Activated CD4-positive, alpha-beta T cell treated with anti-CD3 and anti-CD28 coated beads, Interleukin-2, amount 50 U/mL, for 16 hours (primary cell): ENCODE measurements around the gene TENT5A.
A peak's percentile ranks its signal among the peaks of the same experiment; 100 is the strongest.
"Not testable (repeated sequence)": the region's sequence is repeated elsewhere in the genome, so short reads cannot be mapped to it uniquely, and the experiment has no call there.

Source experiments
- DNase-seq: peaks from one replicate; pipeline ENCODE4 v3.0.0-alpha.2; 2020

TENT5A gene

GRCh38 chr6:81752084-81752920 lies at the start of gene TENT5A:
TENT5A (minus strand) TSS chr6:81752681; CDS start chr6:81752141, 540 bp downstream.
- peak; percentile 68 for DNase-seq

- no peak for DNase-seq
Observed at GRCh38 chr6:81801489-81801888, 49.0 kb upstream of the TENT5A start.

DNA sequence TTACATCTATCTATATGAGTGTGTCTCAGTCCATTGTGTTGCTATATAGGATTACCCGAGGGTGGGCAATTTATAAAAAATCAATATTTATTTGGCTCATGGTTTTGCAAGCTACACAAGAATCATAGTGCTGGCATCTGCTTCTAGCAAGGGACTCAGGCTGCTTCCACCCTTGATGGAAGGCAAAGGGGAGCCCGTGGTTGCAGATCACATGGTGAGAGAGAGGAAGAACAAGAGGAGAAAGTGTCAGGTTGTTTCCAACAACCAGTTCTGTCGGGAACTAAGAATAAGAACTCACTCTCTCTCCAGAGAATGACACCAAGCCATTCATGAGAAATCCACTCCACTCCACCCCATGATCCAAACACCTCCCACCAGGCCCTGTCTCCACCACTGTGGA lies 48.2 kb upstream of the TENT5A start:
- DNase-seq, result no peak

- no peak for DNase-seq
Observed at GRCh38 chr6:81799323-81799722, 46.8 kb upstream of the TENT5A start.

GRCh38 chr6:81797591-81797990 lies 45.1 kb upstream of the TENT5A start:
- no peak for DNase-seq

DNA sequence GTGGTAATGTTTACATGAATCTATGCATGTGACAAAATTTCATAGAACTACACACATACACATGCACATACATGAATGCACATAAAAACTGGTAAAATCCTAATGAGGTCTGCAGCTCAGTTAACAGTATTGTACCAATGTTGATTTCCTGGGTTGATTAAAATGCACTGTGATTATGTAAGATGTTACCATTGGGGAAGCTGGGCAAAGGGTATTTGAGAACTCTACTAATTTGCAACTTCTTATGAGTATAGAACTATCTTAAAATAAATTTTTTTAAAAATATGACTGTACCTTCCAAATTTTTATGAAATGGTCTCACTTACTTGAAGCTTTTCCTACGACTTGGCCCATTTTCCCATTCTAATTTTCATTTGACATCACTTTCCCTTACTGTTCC lies 43.4 kb upstream of the TENT5A start:
- DNase-seq, result no peak

- DNase-seq, result no peak
Observed at GRCh38 chr6:81793821-81794475, 41.5 kb upstream of the TENT5A start.

GRCh38 chr6:81792826-81793225 lies 40.3 kb upstream of the TENT5A start:
- DNase-seq, result no peak

GRCh38 chr6:81791756-81792155 lies 39.3 kb upstream of the TENT5A start:
- no peak for DNase-seq

DNA sequence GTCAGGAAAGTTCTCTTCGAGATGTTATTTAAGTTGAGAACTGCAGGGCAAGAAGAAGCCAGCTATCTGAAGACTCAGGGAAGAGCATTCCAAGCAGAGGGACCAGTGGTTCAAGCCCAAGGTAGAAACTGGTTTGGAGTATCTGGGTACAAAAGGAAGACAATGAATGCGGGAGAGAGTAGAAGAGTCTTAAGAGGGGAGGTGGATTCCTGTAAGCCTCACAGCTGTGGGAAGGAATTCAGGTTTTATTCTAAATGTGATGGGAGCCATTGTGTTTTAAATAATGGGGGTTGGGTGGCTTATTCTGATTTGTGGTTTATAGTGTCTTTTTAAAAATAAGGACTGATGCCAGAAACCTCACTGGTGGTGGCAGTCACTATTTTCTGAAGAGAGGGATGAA lies 37.6 kb upstream of the TENT5A start:
- no peak for DNase-seq

DNA sequence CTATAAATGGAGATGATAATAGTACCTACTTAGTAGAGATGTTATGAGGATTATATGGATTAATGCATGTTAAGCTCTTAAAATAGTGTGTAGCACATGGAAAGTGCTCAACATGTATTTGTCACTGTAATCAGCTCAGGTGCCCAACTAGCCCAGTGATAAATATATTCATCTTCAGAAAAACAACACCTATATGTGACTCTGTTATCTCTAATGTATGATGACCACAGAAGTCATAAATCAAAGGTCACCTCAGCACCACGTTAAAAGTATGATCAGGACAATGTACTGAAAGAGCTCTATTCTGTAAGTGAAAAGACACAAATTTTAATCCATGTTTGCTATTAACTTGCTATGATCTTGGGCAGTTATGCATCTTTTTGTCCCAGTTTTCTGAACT lies 36.8 kb upstream of the TENT5A start:
- no peak for DNase-seq

GRCh38 chr6:81788748-81789147 lies 36.3 kb upstream of the TENT5A start:
- no peak for DNase-seq

GRCh38 chr6:81787313-81788068 lies 35.0 kb upstream of the TENT5A start:
- no peak for DNase-seq

GRCh38 chr6:81786150-81786549 lies 33.7 kb upstream of the TENT5A start:
- DNase-seq, result no peak

GRCh38 chr6:81785377-81785776 lies 32.9 kb upstream of the TENT5A start:
- no peak for DNase-seq

GRCh38 chr6:81783893-81784292 lies 31.4 kb upstream of the TENT5A start:
- no peak for DNase-seq

DNA sequence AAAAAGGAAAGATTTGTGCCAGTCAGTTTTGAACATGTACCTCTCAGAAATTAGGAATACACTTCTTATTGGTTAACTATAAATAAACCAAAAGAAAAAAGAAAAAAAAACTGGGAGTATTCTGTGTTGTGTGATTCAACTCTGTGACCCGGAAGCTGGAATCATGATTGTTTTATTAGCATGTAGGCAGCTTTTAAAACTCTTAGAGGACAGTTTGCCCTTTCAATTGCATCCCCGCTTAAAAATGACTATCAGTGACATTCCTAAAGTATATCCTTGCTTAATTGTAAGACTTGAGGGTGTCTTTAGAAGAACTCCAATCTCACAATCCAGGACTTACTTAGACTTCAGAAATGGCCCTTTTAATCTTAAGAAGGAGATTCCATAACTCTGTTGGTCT lies 29.1 kb upstream of the TENT5A start:
- DNase-seq, result no peak

DNA sequence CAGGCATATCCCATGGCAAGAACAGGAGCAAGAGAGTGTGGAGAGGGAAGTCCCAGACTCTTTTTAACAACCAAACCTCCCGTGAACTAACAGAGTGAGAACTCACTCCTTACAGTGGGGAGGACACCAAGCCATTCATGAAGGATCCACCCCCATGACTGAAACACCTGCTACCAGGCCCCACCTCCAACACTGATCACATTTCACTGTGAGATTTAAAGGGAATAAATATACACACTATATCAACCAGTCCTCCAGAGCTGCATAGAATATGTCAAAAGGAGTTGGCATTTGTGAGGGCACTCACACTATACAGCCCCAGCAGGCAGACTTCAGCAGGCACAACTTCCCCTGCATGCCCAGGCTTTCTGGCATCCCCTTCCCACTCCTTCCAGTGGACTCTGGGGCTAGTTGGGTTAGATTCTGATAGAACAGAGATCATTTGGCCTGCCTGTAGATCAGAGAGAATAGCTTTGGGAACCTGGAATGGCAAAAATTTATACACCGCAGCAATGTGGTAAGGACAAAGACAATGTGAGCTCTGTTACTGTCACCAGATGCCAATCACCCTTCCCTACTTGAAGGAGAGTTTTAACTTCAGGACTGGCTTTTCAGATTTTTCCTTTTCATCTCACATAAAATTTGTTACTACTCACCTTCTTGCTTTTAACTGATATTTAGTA lies 25.2 kb upstream of the TENT5A start:
- DNase-seq, result no peak

GRCh38 chr6:81776219-81776618 lies 23.7 kb upstream of the TENT5A start:
- DNase-seq, result not testable (repeated sequence)

DNA sequence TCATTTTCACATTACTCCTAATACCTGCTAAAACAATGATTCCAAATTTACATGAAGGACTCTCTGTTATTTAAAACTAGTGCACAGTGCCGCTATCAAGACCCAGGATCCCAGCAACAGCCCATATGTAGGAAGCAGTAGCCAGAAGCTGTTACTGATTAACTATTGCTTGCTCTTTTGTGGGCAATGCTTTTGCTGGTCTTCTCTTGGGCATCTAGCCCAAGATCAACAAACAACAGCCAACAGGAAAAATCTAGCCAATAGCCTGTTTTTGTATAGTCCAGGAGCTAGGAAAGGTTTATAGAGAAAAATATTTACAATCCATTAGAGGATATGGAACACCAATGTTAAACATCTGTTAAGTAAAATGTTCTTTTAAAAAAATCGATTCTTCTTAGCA lies 22.1 kb upstream of the TENT5A start:
- no peak for DNase-seq

GRCh38 chr6:81773887-81774286 lies 21.4 kb upstream of the TENT5A start:
- DNase-seq, result no peak

DNA sequence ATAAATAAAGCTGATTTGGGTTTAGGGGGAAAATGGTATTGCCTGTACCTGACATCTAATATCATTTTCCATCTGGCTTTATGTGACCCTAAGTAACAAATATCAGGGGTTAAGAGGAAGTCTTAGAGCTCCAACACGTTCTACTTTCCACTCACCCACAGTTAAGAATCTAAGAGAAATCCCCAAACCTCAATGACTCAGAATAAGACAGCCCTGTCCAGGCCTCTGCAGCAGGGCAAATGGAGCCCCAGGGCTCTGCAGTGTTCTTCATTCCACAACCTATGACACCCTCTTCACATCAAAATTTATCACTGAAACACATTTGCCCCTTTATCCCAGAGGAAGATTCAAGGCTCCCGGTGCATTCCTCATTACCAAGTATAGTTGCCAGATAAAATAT lies 20.3 kb upstream of the TENT5A start:
- peak; percentile 48 for DNase-seq

DNA sequence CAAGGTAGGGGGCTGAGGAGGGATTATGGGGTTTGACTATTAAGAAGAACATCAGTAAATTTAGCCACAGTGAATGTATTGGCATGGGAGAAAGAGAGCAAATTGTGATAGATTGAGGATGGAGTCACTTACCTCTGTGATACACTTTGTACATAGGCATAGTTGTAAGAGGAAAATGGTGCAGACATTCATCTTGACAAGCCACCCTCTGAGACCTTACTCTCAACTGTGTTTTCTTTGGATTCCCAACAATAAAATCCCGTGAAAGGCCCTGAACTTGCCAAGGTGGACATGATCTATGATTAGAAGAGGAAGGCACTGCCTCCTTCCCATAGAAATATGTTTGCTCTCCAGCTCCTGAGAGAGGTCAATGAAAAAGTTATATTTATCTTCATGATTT lies 18.6 kb upstream of the TENT5A start:
- no peak for DNase-seq
